Hematopoietic multipotent progenitor cell treated with erythropoietin and hydrocortisone succinate and interleukin-3 and kit ligand, for 17 days (in vitro differentiated cells): ENCODE results near the gene FLNA.
"Not testable (repeated sequence)": the region's sequence is repeated elsewhere in the genome, so short reads cannot be mapped to it uniquely, and the experiment has no call there.

Experiments used
- DNase-seq: peaks from one replicate; pipeline ENCODE4 v3.0.0-alpha.2; 2015; ENCODE audit warnings: low spot score

The FLNA gene

DNA sequence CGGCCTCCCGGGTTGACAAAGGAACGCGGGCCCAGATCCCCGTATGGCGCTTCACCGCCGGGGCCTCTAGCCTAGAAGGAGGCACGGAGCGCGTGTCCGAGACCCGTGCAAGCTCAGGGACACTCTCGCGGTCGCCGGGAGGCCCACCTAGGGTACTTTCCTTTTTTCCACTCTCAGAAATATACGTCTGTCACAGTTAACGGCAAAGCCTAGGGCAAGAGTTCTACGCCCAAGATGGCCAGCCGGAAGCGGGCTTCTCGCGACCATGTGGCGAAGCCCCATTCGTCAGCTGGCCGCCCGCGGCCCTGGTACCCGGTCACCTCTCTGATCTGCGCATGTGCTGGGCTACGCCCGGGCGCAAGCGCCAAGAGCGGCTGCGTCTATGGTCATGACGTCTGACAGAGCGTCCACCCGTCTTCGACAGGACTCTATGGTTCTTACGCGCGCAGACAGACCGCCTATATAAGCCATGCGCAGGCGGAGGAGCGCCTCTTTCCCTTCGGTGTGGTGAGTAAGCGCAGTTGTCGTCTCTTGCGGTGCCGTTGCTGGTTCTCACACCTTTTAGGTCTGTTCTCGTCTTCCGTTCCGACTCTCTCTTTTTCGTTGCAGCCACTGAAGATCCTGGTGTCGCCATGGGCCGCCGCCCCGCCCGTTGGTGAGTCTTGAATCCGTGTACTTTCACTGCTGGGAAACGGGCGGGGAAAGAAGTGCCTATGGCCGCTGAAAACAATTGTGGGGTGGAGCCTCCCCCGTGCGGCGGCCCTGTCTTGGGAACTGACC, 23.6 kb upstream of the FLNA start, which contains the start of gene RPL10:
RPL10 (plus strand) TSS at position 490 of the 780 bp plus-strand sequence; CDS start at position 633, 143 bp downstream.
- DNase-seq: peak; percentile 93

DNA sequence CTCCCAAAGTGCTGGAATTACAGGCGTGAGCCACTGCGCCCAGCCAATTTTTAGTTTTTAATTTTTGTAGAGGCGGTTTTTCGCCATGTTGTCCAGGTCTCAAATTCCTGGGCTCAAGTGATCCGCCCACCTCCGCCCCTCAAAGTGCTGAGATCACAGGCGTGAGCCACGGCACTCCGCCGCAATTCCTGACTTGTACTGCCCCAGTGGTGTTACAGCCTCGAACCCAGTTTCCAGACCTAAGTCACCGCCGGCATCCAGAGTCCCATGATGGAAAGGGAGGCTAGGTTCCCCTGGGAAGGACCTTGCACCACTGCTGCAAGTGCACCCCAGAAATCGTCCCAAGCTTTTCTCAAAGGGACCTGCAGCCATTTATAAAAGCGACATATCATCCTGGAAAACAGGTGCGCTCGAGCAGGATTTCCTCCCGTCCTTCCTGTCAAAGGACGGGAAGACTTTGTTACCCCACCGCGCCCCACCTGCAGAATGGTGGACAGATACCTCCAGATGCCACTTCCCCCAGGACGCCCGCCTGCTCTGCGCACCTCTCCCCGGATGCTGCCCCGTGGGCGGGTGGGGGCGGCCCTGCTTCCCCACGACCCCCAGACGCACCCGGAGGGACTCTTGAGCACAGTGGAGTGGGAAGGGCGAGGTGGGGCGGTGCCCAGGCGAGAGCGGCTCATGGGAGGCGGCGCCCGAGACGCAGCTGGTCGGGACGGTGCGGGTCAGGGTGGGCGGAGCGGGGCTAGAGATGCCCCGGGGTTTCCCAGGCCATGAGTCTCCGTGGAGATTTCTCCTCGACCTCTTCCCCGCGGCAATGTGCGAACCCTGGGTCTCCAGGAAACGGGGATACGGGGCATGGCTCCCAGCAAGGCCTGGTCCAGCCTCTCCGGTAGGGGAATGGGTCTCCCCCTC, 22.8 kb upstream of the FLNA start:
- DNase-seq: peak; percentile 61

DNA sequence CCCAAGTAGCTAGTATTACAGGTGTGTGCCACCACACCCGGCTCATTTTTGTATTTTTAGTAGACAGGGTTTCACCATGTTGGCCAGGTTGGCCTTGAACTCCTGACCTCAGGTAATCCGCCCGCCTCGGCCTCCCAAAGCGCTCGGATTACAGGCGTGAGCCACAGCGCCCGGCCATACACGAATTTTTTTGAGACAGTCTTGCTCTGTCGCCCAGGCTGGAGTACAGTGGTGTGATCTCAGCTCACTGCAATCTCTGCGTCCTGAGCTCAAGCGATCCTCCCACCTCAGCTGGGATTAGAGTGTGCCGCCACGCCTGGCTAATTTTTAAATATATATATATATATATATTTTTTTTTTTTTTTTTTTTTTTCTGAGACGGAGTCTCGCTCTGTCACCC, 21.9 kb upstream of the FLNA start:
- DNase-seq: not testable (repeated sequence)

DNA sequence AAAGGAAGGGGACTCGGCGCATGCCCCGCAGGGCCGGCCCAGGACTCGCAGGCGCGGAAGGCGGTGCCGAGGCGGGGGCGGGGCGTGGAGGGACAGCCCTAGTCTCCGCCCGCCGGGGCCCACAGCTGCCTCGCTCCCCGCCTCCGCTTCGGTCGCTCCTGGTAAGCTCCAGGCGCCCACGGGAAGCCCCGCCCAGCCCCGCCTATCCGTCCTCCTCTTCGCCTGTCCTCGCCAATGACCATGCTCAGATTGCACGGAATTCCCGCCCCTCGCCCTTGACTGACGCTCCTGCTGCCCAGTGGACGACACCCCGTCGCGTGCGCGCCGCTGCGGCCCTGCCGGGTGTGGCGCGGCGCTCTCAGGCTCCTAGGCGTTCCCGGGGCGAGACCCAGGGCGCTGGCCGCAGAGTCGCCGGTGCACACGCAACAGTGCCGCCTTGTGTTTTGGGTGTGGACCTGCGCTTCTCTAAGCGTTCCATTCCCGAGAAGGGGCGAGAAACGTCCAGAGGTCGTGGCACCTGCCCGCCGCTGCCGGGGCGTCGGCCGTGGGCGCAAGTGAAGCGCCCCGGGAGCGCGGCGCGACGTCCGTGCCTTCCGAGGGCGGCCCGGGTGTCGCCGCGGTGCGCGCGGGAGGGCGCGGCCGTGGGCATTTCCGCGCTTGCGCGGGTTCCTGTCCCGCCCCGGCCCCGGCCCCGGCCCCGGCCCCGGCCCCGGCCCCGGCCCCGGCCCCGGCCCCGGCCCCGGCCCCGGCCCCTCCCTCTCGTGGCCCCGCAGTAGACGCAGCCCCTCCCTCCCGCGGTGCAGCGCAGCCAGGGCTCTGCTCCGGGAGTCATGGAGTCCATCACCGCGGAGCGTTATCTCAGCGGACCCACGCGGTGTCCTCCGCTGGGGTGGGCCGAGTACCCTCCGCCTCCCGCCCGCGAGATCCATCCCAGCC, 15.6 kb upstream of the FLNA start:
- DNase-seq: not testable (repeated sequence)

DNA sequence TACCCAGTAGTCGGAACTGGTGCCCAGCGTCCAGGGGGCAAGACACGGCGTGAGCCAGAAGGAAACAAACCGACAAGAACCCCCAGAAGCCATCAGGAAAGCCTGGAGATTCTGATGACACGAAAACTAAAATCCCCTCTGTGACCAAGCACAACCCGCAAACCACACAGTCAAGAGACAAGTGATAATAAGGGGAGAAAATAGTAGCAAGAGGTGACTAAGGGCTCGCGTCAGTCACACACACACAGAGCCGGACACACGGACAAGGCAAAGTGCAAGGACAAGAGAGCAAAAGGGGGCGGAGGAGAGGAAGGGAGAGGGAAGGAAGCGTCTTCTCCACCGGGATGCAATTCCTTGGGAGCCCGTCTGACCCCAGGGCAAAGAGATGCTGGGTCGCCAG, 14.2 kb upstream of the FLNA start:
- DNase-seq: not testable (repeated sequence)

DNA sequence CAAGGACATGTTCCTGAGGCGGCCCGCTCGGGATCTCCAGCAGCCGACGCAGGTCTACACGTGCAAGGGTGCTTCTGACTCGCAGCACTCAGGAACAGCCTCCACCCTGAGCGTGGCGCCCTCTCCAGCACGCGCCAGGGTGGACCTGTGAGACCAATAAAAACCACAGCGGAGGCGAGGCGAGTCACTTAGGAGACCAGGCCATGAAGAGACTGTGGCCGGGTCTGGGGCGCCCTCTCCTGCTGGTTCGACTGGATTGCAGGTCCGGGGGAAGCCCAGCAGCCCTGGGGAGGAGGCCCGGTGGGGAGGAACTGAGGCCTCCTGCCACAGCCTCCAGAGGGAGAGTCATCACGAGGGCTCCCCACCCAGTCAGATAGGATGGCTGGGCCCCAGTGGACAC, 13.7 kb upstream of the FLNA start:
- DNase-seq: not testable (repeated sequence)

DNA sequence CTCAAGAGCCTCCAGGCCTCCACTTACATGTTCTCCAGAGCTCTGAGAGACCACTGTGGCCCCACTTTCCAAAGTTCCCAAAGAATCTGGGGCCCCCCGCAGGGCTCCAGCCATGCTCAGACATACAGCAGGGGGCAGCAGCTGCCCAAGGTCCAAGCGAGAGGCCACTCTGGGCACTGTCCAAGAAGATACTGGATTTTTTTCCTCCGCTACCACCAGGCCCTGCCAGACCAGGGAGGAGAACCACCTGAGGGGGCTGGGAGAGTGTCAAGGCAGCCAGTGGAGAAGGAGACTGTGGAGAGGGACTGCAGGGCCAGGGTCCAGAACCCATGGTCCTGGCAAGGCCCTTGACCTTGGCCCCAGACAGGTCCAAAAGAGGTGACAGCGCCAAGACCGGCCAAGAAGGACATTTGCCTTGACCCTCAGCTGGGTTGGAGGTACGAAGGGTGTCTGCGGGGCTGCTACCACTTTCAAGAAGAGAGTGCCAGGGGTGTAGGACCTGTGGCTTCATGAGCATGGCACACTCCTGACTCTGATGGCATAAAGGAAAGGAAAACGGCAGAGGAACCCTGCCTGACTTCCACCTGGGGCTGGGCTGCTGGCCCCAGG, 10.0 kb upstream of the FLNA start:
- no peak for DNase-seq

DNA sequence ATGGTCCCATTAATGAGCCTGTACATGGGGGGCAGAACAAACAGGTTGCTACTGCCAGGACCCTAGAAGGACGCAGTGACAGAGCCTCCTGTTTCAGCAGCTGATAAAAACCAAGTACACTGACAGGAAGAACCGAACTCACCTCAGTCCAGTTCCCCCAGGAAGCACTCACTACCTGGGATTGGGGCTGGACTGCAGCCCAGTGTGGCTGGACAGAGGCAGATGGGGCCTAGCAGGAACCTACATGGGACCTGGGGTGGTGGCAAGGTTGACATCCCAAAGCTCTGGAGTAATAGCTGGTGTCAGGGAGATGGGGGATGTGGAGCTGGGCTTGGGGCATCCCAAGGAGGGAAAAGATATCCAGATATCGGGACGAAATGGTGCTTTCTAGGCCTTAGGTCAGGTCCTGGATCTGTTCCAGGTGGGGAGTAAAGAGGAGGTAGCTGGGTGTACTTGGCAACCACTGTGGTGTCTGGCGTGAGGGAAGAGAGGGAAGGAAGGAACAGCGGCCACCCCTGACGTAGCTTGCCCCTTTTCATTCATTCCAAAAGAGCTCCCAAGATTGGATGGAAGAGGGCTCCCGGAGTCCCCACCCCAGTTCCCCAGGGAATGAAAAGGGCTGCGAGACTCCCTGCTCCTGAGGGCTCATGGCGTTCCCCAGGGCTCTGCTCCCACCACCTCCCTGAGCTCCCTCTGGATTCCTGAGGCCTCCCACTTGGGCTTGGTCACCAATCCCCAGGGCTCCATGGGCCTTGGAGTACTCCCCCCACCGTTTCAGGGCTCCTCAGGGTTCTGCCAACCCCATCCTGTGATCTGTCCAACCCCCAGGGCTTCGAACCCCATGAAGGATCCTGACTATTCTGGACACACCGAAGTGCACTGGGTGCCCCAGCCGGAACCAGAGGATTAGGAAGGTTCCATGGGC, 9.2 kb upstream of the FLNA start:
- DNase-seq: no peak

DNA sequence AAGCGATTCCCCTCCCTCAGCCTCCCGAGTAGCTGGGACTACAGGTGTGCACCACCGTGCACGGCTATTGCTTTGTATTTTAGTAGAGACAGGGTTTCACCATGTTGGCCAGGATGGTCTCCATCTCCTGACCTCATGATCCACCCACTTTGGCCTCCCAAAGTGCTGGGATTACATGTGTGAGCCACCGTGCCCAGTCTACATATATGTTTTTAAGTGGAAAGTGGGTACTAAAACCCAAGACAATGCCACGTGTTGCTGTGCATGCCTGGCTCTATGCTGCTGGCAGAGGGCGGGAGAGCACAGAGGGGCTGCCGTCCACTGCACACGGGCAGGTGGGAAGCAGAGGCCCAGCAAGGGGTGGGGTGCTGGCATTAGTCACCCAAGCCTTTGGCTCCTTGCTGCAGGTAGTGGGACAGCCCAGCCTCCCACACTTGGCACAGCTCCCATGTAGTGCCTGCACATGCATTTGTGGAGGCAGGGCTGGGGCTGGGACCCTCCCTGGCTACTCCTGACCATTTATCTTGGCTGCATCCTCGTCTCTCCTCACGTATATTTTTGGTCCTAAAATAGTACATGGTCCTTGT, 8.1 kb upstream of the FLNA start:
- no peak for DNase-seq

DNA sequence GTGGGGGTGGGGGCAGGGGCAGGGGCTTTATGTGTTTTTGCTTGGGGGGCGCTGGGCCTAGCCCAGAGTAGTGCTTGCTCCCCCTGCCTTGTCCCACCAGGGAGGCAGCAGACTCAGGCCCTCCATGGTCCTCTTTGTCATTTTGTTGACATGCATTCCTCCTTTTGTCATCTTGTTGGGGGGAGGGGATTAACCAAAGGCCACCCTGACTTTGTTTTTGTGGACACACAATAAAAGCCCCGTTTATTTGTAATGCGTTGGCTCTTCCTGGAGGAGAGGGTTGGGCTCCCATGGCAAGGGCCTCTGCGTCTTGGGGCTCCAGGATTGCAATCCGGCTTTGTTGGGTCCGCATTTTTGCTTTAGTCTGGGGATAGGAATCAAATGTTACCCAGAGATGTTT, 6.8 kb upstream of the FLNA start:
- no peak for DNase-seq

DNA sequence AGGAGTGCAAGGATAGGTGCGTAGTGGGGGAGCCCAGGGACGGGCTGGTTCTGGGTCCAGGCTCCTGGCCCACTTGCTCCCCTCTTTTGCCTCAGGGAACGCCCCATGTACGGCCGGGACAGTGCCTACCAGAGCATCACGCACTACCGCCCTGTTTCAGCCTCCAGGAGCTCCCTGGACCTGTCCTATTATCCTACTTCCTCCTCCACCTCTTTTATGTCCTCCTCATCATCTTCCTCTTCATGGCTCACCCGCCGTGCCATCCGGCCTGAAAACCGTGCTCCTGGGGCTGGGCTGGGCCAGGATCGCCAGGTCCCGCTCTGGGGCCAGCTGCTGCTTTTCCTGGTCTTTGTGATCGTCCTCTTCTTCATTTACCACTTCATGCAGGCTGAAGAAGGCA, 6.4 kb upstream of the FLNA start:
- DNase-seq: no peak

DNA sequence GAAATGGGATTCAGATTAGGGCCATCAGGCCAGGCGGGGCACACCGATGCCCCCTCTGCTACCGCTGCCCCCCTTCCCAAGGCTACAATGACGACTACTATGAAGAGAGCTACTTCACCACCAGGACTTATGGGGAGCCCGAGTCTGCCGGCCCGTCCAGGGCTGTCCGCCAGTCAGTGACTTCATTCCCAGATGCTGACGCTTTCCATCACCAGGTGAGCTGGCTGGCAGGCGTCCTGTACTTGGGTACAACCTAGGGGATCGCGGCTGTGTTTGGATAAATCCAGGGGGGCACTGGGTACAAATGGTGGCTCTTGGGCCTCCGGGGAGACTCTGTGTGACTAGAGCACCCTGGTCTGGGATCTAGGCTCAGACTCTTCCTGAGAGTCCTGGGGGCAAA, 5.7 kb upstream of the FLNA start:
- DNase-seq: no peak

DNA sequence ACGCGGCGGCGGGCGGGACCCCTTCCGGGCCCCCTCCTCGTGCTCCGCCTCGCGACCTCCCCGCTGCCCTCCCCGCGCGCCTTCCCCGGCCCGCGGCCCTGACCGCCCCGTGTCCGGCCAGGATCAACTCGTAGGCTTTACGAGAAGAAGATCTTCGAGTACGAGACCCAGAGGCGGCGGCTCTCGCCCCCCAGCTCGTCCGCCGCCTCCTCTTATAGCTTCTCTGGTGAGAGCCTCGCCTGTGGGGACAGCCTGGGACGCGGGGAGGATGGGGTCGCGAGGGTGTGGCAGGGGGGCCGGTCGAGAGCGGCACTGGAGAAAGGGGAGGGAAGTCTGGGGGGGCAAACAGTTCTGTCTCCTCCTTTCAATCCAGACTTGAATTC, 5.1 kb upstream of the FLNA start:
- DNase-seq: no peak

DNA sequence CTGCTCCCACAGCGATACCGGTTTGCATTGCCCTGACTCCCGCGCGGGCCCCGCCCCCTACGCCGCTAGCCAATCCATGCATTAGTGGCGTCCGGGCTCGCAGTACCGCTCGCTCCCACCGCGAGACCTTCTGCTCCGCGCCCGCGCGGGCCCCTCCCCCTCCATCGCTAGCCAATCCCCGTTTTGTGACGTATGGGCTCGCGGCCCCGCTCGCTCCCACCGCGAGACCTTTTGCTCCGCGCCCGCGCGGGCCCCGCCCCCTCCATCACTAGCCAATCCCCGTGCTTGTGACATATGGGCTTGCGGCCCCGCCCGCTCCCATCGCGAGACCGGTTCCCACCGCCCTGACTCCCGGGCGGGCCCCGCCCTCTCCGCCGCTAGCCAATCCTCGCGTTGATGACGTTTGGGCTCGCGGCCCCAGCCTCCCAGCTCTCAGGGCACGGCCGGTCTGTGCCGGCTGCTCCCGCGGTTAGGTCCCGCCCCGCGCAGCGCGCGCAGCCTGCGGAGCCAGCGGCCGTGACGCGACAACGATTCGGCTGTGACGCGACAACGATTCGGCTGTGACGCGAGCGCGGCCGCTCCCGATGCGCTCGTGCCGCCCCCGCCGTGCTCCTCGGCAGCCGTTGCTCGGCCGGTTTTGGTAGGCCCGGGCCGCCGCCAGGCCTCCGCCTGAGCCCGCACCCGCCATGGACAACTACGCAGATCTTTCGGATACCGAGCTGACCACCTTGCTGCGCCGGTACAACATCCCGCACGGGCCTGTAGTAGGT, 4.5 kb upstream of the FLNA start, which contains the start of gene EMD:
EMD (plus strand) TSS at position 497 of the 770 bp plus-strand sequence; CDS start at position 687, 190 bp downstream.
- DNase-seq: peak; percentile 97

DNA sequence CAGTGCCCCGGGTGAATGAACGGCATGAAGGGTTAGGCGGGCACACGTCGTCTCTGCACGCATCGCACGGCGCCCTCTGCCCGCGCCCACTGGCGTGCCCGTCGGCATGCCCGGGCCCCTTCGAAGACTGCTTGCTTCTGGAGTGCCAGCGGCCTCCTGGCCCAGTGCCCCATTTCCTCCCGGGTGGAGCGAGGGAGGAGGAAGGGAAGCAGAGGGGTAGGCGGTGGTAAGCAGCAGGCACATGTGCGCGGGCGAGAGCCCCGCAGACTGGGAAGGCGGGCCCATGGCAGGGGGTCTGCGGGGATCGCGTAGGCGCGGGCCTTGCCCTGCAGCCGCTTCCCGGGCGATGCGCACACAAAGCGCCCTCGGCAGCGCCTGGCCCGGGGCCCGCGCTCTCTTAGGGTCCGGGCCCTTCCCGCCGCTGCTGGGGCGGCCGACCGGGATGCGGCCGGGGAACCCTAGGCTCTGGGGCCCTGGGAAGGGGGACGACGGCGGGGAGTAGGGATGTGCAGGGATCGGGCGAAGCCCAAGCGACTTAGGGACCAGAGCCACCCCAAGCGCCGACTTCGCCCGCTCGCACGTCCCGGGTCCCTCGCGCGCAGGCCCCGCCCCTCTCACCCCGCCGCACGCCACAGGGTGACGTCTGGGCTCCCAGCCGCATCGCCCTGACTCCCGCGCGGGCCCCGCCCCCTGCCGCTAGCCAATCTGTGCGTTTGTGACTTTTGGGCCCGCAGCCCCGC, 3.8 kb upstream of the FLNA start:
- DNase-seq: no peak

DNA sequence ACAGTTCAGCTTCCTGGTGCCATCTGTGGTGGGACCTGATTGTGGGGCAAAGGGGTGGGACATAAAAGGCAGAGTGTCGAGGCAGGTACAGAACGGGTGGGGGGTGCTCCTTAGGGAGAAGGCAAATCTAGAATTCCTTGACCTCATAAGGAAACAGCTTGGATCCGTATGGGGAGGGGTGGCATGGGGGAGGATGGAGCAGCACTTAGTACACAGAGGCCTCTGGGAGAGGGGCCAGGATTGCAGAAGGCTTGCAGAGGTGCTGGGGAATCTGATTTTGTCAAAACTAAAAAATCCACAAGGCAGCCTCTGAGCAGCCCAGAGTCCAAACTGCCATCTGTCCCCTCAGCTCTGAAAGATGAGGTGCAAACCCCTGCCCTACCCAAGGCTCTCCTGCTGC, 2.3 kb upstream of the FLNA start:
- DNase-seq: no peak

DNA sequence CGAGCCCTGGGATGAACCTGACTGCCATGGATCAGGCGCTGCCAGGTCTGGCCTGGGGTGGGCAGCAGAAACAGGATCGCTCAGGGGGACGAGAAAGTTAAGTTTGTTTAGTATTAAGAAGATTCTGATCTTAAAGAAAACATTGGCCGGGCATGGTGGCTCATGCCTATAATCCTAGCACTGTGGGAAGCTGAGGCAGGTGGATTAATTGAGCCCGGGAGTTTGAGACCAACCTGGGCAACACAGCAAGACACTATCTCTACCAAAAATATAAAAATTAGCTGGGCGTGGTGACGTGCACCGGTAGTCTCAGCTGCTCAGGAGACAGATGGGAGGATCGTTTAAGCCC, 696 bp upstream of the FLNA start:
- DNase-seq: no peak
